GM19043 (cell line): ENCODE results near the gene PABPC4L.
"Not testable (repeated sequence)": the region's sequence is repeated elsewhere in the genome, so short reads cannot be mapped to it uniquely, and the experiment has no call there.

Experiments used
- ATAC-seq: cut with Tn5 transposase; IDR thresholded peaks from one replicate; pipeline ENCODE4 v1.9.1; 2021; ENCODE audit warnings: low read depth; ENCODE audit not compliant: unreplicated experiment

The PABPC4L gene

GRCh38 chr4:134201216-134202161 is at the start of gene PABPC4L:
Gene PABPC4L (minus strand): TSS chr4:134201789. CDS start chr4:134201019, 770 bp downstream.
- no peak for ATAC-seq

GRCh38 chr4:134251322-134251721 is 49.7 kb upstream of the PABPC4L start:
- ATAC-seq, result no peak

DNA sequence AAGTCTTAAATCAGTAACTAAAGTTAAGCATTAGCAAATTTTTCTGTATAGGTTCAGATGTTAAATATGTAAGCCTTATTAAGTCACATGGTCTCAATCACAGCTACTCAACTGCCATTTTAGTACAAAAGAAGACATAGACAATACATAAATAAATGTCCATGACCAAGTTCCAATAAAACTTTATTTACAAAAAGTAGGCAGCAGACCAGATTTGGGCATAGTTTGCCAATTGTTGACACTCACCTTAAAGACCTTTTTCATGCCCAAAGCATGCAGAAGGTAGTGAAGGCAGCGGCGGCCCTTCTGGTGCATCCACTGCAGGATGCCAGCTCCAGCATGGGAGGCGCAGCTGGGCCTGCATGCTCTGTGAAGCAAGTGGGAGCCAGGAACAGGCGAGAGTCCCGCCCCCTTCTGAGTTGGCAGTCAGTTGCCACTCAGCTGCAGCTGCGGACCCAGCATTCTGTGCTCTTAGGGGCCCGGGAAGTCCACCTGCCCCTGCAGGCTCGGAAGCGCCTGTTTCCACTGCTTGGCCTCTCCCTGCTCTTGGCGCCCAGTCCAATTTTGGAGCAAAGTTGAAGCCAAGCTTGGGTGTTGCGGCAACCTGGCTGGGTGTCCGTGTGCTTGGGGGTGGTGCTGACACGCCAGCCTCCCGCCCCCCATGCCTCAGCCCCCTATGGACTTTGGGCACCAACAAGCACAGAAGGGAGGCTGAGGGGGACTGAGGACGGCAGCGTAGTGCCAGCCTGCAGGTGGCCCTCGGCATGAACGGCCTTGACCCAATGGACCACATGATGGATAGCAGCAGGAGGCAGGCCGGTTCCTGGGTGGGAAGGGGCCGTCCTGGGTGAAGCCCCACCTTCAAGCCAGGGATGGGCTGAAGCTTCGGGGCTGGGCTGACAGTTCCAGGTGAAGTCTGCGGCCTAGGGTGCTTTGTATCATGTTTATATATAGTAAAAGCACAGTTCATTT is 42.4 kb upstream of the PABPC4L start:
- no peak for ATAC-seq

DNA sequence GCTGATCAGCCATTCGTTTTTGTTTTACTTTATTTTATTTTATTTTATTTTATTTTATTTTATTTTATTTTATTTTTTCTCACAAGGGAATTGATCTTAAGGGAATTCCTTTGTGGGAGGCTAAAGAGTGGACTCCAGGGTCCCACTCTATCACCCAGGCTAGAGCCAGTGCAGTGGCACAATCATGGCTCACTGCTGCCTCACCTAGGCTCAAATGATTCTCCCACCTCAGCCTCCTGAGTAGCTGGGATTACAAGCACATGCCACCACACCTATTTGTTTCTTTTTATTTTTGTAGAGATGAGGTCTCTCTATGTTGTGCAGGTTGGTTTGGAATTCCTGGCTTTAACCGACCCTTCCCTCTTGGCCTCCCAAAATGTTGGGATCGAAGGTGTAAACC is 17.5 kb upstream of the PABPC4L start:
- no peak for ATAC-seq

DNA sequence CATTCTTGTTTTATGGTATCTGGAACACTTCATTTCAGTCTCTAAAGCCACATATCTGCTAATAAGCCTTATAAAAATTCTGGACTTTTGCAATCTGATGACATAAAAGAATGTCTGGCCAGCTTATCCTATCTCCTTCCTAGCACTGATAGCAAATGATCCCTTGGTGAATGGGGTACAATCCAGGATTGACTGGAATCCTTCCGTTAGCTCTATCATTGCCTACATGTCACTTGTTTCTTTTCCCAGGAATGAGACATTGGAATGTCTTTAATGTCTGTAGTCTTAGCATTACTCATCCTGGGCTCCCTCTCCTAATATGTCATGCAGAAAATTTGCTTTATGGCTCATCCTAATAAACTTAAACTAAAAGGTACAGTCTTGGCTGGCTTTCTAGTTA is 14.8 kb upstream of the PABPC4L start:
- no peak for ATAC-seq

DNA sequence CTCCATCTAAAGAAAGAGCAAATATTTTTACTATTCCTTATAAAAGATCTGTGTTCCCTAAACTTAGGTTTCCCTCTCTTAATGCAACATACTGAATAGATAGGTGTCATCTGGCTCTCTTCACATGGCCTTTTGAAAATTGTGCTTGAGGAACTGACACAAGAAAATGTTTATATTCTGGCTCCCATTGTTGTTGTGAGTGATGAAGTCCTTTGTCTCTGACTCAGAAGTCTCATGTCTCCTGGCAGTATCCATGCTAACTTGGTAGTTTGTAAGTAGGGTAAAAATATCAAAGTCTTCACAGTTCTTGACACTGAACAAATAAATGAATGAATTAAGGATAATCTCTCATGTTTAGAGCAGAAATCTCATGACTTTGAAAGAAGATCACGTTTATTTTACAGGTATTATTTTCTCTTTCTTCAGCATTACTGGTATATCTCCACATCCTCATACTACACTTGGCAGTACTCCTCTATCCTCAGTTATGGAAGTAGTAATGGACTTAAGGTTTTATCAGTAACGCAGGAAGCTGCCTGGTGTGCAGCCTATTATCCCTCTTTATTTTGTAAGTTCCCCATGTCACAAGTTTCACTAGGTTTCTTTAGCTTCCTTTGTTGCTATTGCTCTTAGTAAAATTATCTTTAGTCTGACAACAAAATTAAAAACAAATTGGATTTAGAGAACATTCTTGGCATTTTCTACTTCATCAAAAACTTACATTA is 14.2 kb upstream of the PABPC4L start:
- no peak for ATAC-seq

DNA sequence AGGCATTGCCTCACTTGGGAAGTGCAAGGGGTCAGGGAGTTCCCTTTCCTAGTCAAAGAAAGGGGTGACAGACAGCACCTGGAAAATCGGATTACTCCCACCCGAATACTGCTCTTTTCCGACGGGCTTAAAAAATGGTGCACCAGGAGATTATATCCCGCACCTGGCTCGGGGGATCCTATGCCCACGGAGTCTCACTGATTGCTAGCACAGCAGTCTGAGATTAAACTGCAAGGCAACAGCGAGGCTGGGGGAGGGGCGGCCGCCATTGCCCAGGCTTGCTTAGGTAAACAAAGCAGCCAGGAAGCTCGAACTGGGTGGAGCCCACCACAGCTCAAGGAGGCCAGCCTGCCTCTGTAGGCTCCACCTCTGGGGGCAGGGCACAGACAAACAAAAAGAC is 6.4 kb upstream of the PABPC4L start:
- not testable (repeated sequence) for ATAC-seq

DNA sequence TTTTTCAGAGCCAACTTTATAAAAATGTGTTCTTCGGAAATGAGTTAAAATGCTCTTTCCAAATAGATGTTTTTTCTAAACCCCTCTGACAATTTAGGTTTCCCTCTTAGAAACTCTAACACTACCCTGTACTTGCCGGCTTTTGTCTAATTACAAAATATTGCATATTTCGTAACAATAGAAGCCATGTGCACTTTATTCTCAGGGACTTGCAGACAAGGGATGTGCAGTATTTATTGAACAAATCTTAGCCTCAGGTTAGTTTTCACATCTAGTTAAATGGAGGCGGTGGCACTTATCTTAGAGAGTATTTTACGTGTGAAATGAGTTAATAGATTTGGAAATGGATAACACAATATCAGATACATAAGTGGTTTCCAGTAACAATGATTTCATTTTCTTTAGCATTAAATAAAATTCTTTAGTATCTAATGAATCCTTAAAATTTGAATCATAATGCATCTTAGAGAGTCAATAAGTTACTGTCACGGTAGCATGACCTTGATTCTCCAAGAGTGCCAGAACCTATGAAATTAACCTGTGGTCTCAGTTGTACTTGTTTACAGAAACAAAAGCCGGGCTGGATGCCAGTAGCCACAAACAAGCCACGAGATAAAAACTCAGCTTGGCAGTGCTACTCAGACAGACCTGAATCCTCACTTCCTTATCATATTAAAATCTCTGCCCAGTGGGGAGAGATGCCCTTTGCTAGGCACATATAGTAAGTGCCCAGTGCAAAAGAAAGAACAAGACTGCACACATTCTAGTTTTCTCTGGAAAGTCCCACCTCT is 772 bp upstream of the PABPC4L start:
- ATAC-seq, result no peak

DNA sequence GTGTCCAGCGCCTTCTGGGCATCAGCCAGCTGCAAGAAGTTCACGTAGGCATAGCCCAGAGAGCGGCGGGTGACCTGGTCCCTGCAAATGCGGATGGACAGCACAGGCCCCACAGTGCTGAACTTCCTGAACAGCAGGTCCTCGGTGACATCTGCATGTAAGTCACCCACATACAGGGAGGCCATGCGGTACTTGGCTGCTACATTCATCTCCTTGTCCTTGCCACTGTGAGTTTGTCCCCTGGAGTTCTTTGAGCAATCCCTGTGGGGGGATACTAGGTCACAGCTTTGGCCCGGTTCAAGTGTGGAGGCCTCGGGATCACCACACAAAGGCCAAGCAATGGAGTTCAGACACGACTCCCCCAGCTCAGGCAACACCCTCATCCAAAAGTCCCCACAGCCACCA is 776 bp downstream of the PABPC4L start:
- no peak for ATAC-seq

DNA sequence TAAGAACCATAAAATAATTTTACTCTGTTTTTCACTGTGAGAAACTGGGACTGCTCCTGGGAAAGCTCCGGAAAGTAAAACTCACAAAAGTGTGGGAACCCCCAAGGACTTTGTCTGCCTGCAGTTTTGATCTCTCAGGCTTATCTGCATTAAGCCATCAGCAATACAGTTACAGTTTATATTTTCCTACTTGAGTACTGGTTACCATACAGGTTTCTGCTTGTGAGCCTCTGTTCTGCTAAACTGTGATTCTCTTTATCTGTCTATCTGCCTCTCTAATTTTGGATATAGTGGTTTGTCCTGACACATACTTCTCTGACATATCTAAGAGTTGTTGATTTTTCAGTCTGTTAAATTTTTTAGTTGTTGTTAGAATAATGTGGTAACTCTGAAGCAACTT is 11.6 kb downstream of the PABPC4L start:
- ATAC-seq, result no peak

DNA sequence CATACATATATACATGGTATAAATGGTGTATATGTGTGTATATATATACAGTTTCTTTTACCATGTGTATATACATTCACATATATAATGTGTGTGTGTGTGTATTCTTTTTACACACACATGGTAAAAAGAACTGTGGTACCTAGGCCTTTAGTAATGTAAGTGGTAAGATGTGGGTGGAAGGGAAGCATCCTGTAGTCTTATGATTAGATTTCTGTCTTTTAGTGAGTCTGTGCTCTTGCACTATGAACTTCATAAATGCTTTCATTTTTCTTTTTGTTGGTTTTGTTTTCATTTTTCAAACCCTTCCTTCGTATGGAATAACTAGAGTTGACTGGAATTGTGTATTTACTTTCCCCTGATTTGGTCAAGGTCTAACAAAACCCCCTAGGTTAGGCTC is 12.1 kb downstream of the PABPC4L start:
- no peak for ATAC-seq

DNA sequence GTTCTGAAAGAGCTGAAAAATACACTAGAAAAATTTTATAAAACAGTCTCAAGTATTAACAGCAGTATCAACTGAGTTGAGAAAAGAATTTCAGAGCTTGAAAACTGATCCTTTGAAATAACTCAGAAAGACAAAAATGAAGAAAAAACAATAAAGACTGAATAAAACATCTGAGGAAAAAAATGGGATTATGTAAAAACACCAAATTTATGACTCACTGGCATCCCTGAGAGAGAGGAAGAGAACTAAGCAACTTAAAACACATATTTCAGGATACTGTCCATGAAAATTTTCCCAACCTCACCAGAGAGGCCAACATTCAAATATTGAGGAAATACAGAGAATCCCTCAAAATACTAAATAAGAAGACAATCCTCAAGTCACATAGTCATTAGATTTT is 22.9 kb downstream of the PABPC4L start:
- ATAC-seq, result no peak

GRCh38 chr4:134174271-134174670 is 27.3 kb downstream of the PABPC4L start:
- no peak for ATAC-seq

DNA sequence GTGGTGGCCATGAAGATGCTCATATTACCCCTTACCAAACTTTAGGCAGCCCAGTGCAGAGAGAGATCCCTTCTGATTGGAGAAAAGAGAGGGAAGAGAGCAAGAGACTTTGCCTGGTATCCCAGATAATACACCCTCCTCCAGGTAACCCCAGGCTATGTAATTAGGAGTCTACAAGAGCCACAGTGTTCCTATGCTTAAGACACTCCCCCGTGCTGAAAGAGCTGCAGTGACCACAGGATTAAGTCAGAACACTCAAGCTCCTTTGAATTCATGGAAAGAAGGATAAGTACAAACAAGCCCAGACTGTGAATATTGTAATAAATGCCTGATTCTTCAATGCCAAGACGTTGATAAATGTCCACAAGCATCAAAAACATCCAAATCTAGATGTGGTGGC is 41.4 kb downstream of the PABPC4L start:
- ATAC-seq, result no peak

GRCh38 chr4:134154097-134154496 is 47.5 kb downstream of the PABPC4L start:
- no peak for ATAC-seq

- no peak for ATAC-seq
These were observed 53.6 kb downstream of the PABPC4L start for GRCh38 chr4:134147941-134148340.
